Suprapubic skin (tissue), 3 donors: ENCODE data around the gene SLC30A2.

Source experiments
- CTCF ChIP-seq, 2 donors: fragments of 200-600 bp in 1 of 2; fragments of 450-650 bp in 1 of 2; sonication (generic) in 1 of 2; IDR thresholded peaks; one replicate each; pipeline ENCODE4 v1.5.1; 2016 to 2019; ENCODE audit warnings: antibody characterized with exemption in 2 of 2, mild to moderate bottlenecking in 1 of 2, moderate library complexity in 1 of 2
- EP300 ChIP-seq: sonication (generic); formaldehyde crosslinking; IDR thresholded peaks from one replicate; pipeline ENCODE4 v1.6.1; 2017; ENCODE audit warnings: antibody characterized with exemption

- TF ChIP-seq CTCF (IDR thresholded peaks at IDR 0.05), result no peak
- TF ChIP-seq EP300, result no peak
These were observed 26.1 kb downstream of the SLC30A2 start for GRCh38 chr1:26019641-26020315.
